ENCODE measurements around the gene LMF1. TPM values are rescaled to one million over a fixed set of nuclear protein-coding genes. Genes with fewer than 3 reads are reported as not detected.

The LMF1 gene
- total RNA-seq, 2 donors from 2014 or later = 47.1 to 49.3 TPM

GRCh38 chr16:874366-875181 lies 96.2 kb downstream of the LMF1 start:
- no peak for TF ChIP-seq CTCF (IDR thresholded peaks at IDR 0.05)
- ATAC-seq (ENCODE audit: insufficient number of reproducible peaks, low FRiP score, low read depth) (no peak), DNase-seq (ENCODE audit: low spot score) (no peak)
- H3K36me3 ChIP-seq = peaks cover 13% of the 10 kb centered on the region
- no peaks in the 10 kb centered on the region for H3K27me3 ChIP-seq (replicated peaks; ENCODE audit: insufficient read depth)
- no peaks in the 10 kb centered on the region for H3K4me1 ChIP-seq (ENCODE audit: control insufficient read depth in 1 of 2, low read depth in 2 of 2)
- no peaks in the 10 kb centered on the region for H3K9me3 ChIP-seq
- H3K4me3 ChIP-seq = no peak overlapping the region
- no peak overlapping the region for H3K27ac ChIP-seq

DNA sequence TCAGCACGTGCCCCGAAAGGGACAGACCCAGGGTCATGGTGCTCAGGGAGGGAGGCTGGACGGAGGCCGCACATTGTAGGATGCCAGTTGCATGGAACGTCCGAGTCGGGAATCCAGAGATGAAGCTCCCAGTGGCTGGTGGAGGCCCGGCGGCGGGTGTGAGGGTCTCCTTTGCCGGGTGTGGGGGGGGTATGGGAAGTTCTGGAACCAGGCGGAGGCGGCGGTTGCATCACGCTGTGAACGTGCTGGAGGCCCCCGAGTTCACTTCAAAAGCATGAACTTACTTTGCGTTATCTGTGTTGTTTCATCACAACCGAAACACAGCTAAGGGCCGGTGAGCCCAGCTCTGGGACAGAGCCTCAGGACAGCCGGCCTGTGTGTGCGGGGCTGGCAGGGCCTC lies 96.9 kb downstream of the LMF1 start:
- peaks cover 13% of the 10 kb centered on the region for H3K36me3 ChIP-seq
- H3K4me1 ChIP-seq (ENCODE audit: control insufficient read depth in 1 of 2, low read depth in 2 of 2) = no peaks in the 10 kb centered on the region
- no peak for TF ChIP-seq CTCF (IDR thresholded peaks at IDR 0.05)
- H3K27me3 ChIP-seq (replicated peaks; ENCODE audit: insufficient read depth) = no peaks in the 10 kb centered on the region
- no peak for DNase-seq (ENCODE audit: low spot score)
- no peaks in the 10 kb centered on the region for H3K9me3 ChIP-seq
- H3K27ac ChIP-seq = no peak overlapping the region
- ATAC-seq (ENCODE audit: insufficient number of reproducible peaks, low FRiP score, low read depth) = no peak
- H3K4me3 ChIP-seq = no peak overlapping the region

DNA sequence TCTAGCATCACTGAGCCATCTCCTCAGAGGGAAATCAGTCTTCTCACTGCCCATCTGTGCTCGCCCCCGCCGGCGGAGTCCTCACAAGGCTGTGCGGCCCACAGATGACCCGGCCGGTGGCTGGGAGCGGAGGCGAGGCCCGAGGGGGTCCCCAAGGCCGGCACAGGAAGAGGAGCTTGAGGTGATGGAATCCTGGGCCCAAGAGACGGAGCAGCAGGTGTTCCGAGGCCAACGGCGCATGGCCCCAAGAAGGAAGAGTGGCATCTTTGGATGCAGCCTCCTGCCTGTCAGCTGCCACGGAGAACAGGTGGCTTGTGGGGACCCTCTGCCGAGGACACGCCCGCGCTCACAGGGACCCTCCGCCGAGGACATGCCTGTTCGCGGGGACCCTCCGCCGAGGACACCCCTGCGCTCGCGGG lies 97.5 kb downstream of the LMF1 start:
- H3K36me3 ChIP-seq = peaks cover 13% of the 10 kb centered on the region
- DNase-seq (ENCODE audit: low spot score) = no peak
- no peak for TF ChIP-seq CTCF (IDR thresholded peaks at IDR 0.05)

GRCh38 chr16:872436-873242 lies 98.1 kb downstream of the LMF1 start:
- H3K27me3 ChIP-seq (replicated peaks; ENCODE audit: insufficient read depth) = no peaks in the 10 kb centered on the region
- ATAC-seq (ENCODE audit: insufficient number of reproducible peaks, low FRiP score, low read depth) (no peak), DNase-seq (ENCODE audit: low spot score) (no peak)
- H3K4me3 ChIP-seq = no peak overlapping the region
- TF ChIP-seq CTCF (IDR thresholded peaks at IDR 0.05) = no peak
- peaks cover 15% of the 10 kb centered on the region for H3K36me3 ChIP-seq
- no peaks in the 10 kb centered on the region for H3K4me1 ChIP-seq (ENCODE audit: control insufficient read depth in 1 of 2, low read depth in 2 of 2)
- no peak overlapping the region for H3K27ac ChIP-seq
- H3K9me3 ChIP-seq = no peaks in the 10 kb centered on the region

More for the DNA sequence above, 97.5 kb downstream of the LMF1 start:
- H3K4me3 ChIP-seq = no peak overlapping the region
- H3K27me3 ChIP-seq (replicated peaks; ENCODE audit: insufficient read depth) = no peaks in the 10 kb centered on the region
- H3K4me1 ChIP-seq (ENCODE audit: control insufficient read depth in 1 of 2, low read depth in 2 of 2) = no peaks in the 10 kb centered on the region
- no peaks in the 10 kb centered on the region for H3K9me3 ChIP-seq
- no peak for ATAC-seq (ENCODE audit: insufficient number of reproducible peaks, low FRiP score, low read depth)
- no peak overlapping the region for H3K27ac ChIP-seq
